Measurements from ENCODE around the gene MAPK14. TPM values are rescaled to one million over a fixed set of nuclear protein-coding genes. Genes with fewer than 3 reads are reported as not detected.

Gene MAPK14
- total and polyA plus RNA-seq, 9 of the 15 experiments (the other 6 are each of a cell fraction or from before 2014, with no cell fraction given), result 8.8 to 62.7 (median 35.5) TPM

DNA sequence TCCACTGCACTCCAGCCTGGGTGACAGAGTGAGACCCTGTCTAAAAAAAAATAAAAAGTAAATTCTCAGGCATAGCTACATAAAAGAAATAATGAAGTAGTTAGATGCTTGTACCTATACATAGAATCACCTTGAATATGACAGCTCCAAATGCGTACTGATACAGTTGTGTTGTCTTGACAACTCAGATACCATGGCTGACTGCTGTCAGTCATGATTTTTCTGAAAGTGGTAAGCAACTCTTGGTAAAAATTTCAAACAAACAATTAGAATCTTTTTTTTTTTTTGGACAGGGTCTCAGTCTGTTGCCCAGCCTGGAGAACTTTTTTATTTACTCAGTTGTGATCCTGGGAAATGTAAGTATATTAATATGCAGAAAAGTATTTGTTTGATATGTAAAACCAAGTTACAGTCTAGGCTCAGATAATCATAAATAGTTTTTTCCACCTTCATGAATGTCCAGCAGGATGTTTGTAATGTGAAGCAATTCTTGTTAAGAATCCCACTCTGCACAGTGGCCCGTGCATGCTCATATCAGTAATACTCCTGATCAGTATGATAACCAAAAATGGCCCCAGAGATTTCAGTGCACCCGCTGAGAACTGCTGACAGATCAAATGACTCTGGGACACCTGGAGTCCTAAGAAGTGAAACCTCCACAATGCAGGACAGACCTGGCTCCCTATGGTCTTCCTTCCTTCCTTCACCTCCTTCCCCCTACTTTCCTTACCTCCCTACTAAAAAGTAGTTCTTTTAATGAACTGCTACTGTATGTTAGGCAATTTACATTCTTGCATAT, 88.7 kb downstream of the MAPK14 start (continued):
- TF ChIP-seq, protein P1, sequence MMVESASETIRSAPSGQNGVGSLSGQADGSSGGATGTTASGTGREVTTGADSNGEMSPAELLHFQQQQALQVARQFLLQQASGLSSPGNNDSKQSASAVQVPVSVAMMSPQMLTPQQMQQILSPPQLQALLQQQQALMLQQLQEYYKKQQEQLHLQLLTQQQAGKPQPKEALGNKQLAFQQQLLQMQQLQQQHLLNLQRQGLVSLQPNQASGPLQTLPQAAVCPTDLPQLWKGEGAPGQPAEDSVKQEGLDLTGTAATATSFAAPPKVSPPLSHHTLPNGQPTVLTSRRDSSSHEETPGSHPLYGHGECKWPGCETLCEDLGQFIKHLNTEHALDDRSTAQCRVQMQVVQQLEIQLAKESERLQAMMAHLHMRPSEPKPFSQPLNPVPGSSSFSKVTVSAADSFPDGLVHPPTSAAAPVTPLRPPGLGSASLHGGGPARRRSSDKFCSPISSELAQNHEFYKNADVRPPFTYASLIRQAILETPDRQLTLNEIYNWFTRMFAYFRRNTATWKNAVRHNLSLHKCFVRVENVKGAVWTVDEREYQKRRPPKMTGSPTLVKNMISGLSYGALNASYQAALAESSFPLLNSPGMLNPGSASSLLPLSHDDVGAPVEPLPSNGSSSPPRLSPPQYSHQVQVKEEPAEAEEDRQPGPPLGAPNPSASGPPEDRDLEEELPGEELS (CRISPR knock-in tag; IDR thresholded peaks at IDR 0.05; ENCODE audit: borderline replicate concordance), result no peak
- TF ChIP-seq KDM1A (IDR thresholded peaks at IDR 0.05), result no peak
- TF ChIP-seq ILK (tag; IDR thresholded peaks at IDR 0.05; ENCODE audit: borderline replicate concordance, low read depth), result no peak
- TF ChIP-seq, protein P2, sequence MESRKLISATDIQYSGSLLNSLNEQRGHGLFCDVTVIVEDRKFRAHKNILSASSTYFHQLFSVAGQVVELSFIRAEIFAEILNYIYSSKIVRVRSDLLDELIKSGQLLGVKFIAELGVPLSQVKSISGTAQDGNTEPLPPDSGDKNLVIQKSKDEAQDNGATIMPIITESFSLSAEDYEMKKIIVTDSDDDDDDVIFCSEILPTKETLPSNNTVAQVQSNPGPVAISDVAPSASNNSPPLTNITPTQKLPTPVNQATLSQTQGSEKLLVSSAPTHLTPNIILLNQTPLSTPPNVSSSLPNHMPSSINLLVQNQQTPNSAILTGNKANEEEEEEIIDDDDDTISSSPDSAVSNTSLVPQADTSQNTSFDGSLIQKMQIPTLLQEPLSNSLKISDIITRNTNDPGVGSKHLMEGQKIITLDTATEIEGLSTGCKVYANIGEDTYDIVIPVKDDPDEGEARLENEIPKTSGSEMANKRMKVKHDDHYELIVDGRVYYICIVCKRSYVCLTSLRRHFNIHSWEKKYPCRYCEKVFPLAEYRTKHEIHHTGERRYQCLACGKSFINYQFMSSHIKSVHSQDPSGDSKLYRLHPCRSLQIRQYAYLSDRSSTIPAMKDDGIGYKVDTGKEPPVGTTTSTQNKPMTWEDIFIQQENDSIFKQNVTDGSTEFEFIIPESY (CRISPR knock-in tag; IDR thresholded peaks at IDR 0.05), result no peak
- no peak for TF ChIP-seq TGIF2 (CRISPR knock-in tag; IDR thresholded peaks at IDR 0.05)
- TF ChIP-seq ADNP (tag; IDR thresholded peaks at IDR 0.05), result 0 out of 2 replicates have a peak, but pooled peaks have one; percentile 10
- no peak for TF ChIP-seq ZNF239 (CRISPR knock-in tag; IDR thresholded peaks at IDR 0.05)
- TF ChIP-seq, protein P3, sequence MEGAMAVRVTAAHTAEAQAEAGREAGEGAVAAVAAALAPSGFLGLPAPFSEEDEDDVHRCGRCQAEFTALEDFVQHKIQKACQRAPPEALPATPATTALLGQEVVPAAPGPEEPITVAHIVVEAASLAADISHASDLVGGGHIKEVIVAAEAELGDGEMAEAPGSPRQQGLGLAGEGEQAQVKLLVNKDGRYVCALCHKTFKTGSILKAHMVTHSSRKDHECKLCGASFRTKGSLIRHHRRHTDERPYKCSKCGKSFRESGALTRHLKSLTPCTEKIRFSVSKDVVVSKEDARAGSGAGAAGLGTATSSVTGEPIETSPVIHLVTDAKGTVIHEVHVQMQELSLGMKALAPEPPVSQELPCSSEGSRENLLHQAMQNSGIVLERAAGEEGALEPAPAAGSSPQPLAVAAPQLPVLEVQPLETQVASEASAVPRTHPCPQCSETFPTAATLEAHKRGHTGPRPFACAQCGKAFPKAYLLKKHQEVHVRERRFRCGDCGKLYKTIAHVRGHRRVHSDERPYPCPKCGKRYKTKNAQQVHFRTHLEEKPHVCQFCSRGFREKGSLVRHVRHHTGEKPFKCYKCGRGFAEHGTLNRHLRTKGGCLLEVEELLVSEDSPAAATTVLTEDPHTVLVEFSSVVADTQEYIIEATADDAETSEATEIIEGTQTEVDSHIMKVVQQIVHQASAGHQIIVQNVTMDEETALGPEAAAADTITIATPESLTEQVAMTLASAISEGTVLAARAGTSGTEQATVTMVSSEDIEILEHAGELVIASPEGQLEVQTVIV (CRISPR knock-in tag; IDR thresholded peaks at IDR 0.05; ENCODE audit: borderline replicate concordance), result no peak
- no peak for TF ChIP-seq RAD21 (CRISPR knock-in tag; conservative IDR thresholded peaks at IDR 0.05 in 1 of 2, IDR thresholded peaks at IDR 0.05 in 1 of 2)
- no peak for TF ChIP-seq ZBTB8A (IDR thresholded peaks at IDR 0.05; ENCODE audit: partially characterized antibody)
- TF ChIP-seq, protein P4, sequence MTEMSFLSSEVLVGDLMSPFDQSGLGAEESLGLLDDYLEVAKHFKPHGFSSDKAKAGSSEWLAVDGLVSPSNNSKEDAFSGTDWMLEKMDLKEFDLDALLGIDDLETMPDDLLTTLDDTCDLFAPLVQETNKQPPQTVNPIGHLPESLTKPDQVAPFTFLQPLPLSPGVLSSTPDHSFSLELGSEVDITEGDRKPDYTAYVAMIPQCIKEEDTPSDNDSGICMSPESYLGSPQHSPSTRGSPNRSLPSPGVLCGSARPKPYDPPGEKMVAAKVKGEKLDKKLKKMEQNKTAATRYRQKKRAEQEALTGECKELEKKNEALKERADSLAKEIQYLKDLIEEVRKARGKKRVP (CRISPR knock-in tag; IDR thresholded peaks at IDR 0.05), result no peak
- TF ChIP-seq, protein P5, sequence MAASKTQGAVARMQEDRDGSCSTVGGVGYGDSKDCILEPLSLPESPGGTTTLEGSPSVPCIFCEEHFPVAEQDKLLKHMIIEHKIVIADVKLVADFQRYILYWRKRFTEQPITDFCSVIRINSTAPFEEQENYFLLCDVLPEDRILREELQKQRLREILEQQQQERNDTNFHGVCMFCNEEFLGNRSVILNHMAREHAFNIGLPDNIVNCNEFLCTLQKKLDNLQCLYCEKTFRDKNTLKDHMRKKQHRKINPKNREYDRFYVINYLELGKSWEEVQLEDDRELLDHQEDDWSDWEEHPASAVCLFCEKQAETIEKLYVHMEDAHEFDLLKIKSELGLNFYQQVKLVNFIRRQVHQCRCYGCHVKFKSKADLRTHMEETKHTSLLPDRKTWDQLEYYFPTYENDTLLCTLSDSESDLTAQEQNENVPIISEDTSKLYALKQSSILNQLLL (CRISPR knock-in tag; IDR thresholded peaks at IDR 0.05; ENCODE audit: borderline replicate concordance), result no peak
- TF ChIP-seq ATF1 (CRISPR knock-in tag; IDR thresholded peaks at IDR 0.05), result no peak
- TF ChIP-seq ATF1 (tag; IDR thresholded peaks at IDR 0.05), result no peak
- TF ChIP-seq, protein P6, sequence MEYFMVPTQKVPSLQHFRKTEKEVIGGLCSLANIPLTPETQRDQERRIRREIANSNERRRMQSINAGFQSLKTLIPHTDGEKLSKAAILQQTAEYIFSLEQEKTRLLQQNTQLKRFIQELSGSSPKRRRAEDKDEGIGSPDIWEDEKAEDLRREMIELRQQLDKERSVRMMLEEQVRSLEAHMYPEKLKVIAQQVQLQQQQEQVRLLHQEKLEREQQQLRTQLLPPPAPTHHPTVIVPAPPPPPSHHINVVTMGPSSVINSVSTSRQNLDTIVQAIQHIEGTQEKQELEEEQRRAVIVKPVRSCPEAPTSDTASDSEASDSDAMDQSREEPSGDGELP (CRISPR knock-in tag; IDR thresholded peaks at IDR 0.05; ENCODE audit: borderline replicate concordance), result no peak
- TF ChIP-seq JUN (IDR thresholded peaks at IDR 0.05; ENCODE audit: borderline replicate concordance, low read depth, low read length), result no peak
- TF ChIP-seq JUN (CRISPR knock-in tag; IDR thresholded peaks at IDR 0.05; ENCODE audit: borderline replicate concordance), result no peak
